ENCODE data around the gene DNAJB14. TPM values are rescaled to one million over a fixed set of nuclear protein-coding genes. Genes with fewer than 3 reads are reported as not detected.

The DNAJB14 gene
- total and polyA plus RNA-seq, 2 experiments from 2014 or later: 24.9 to 27.3 TPM

GRCh38 chr4:99921174-99921573 lies 25.2 kb downstream of the DNAJB14 start:
- no peaks in the 10 kb centered on the region for H3K4me1 Mint-ChIP-seq
- no peak overlapping the region for H3K4me3 Mint-ChIP-seq
- no peaks in the 10 kb centered on the region; the same call in none of the 2 replicates for H3K79me2 ChIP-seq (replicated peaks; ENCODE audit: insufficient read depth)
- H3K4me2 ChIP-seq: no peak overlapping the region
- H4K20me1 ChIP-seq (replicated peaks; ENCODE audit: insufficient read depth): no peaks in the 10 kb centered on the region; the same call in 1 of the 2 replicates
- no peaks in the 10 kb centered on the region for H3K4me1 ChIP-seq (ENCODE audit: insufficient read depth)
- no peaks in the 10 kb centered on the region for H3K9me2 ChIP-seq (ENCODE audit: insufficient read depth)
- peaks cover 18% of the 10 kb centered on the region for H3K36me3 Mint-ChIP-seq (ENCODE audit: low read depth)
- H3K27ac Mint-ChIP-seq: no peak overlapping the region
- H3K9me3 Mint-ChIP-seq: no peaks in the 10 kb centered on the region
- TF ChIP-seq CTCF (conservative IDR thresholded peaks at IDR 0.05; ENCODE audit: low read depth in 2 of 2) (no peak), EZH2phosphoT487 (IDR thresholded peaks at IDR 0.05; ENCODE audit: unreplicated experiment) (no peak), JUNB (IDR thresholded peaks at IDR 0.05; ENCODE audit: unreplicated experiment) (no peak), CREB1 (CRISPR knock-in tag; IDR thresholded peaks at IDR 0.05; ENCODE audit: low read depth) (no peak), POLR2AphosphoS5 (IDR thresholded peaks at IDR 0.05; ENCODE audit: low read depth) (no peak), ZNF331 (CRISPR knock-in tag; IDR thresholded peaks at IDR 0.05; ENCODE audit: low read depth) (no peak), REST (IDR thresholded peaks at IDR 0.05; ENCODE audit: unreplicated experiment) (no peak), ZNF462 (CRISPR knock-in tag; IDR thresholded peaks at IDR 0.05) (no peak), STAT1 (IDR thresholded peaks at IDR 0.05; ENCODE audit: unreplicated experiment) (no peak), EZH2 (IDR thresholded peaks at IDR 0.05; ENCODE audit: low read depth, unreplicated experiment) (no peak), NANOG (IDR thresholded peaks at IDR 0.05; ENCODE audit: borderline replicate concordance) (no peak), ETS1 (IDR thresholded peaks at IDR 0.05) (no peak), ZNF114 (CRISPR knock-in tag; IDR thresholded peaks at IDR 0.05) (no peak)
- ATAC-seq (no peak), DNase-seq (ENCODE audit: low spot score) (no peak)
- peaks cover 12% of the 10 kb centered on the region; the same call in 1 of the 2 replicates for H3K36me3 ChIP-seq (ENCODE audit: insufficient read depth)
- H3K27me3 ChIP-seq (ENCODE audit: insufficient read depth): no peaks in the 10 kb centered on the region
- no peak overlapping the region for H3K27ac ChIP-seq (ENCODE audit: low read depth)
- no peaks in the 10 kb centered on the region for H3K27me3 Mint-ChIP-seq (ENCODE audit: insufficient read depth, low read depth, poor library complexity)
- no peak overlapping the region for H3K4me3 ChIP-seq
- no peak overlapping the region for H2AFZ ChIP-seq
- H3F3A ChIP-seq (replicated peaks; ENCODE audit: low read depth): no peaks in the 10 kb centered on the region
